Endothelial cell (in vitro differentiated cells): ENCODE results near the gene MYO19. TPM values are rescaled to one million over a fixed set of nuclear protein-coding genes. Genes with fewer than 3 reads are reported as not detected.
"Not testable (repeated sequence)": the region's sequence is repeated elsewhere in the genome, so short reads cannot be mapped to it uniquely, and the experiment has no call there.

Experiments used
- DNase-seq: peaks from one replicate; pipeline ENCODE4 v3.0.0; 2021; ENCODE audit warnings: low spot score
- H3K27ac Mint-ChIP-seq: one replicate; pipeline ENCODE4 v1.8.0; 2021; ENCODE audit warnings: mixed read lengths, inconsistent platforms; ENCODE audit not compliant: unreplicated experiment
- H3K27me3 Mint-ChIP-seq: one replicate; pipeline ENCODE4 v1.8.0; 2021; ENCODE audit warnings: mild to moderate bottlenecking, moderate library complexity, mixed read lengths, inconsistent platforms; ENCODE audit not compliant: unreplicated experiment
- H3K36me3 Mint-ChIP-seq: one replicate; pipeline ENCODE4 v1.8.0; 2021; ENCODE audit warnings: mild to moderate bottlenecking, low read depth, mixed read lengths, inconsistent platforms; ENCODE audit not compliant: unreplicated experiment
- H3K4me1 Mint-ChIP-seq: one replicate; pipeline ENCODE4 v1.8.0; 2021; ENCODE audit warnings: mild to moderate bottlenecking, mixed read lengths, inconsistent platforms; ENCODE audit not compliant: unreplicated experiment
- H3K4me3 Mint-ChIP-seq: one replicate; pipeline ENCODE4 v1.8.0; 2021; ENCODE audit warnings: mild to moderate bottlenecking, mixed read lengths, inconsistent platforms; ENCODE audit not compliant: unreplicated experiment
- H3K9me3 Mint-ChIP-seq: one replicate; pipeline ENCODE4 v1.8.0; 2021; ENCODE audit warnings: mixed read lengths, inconsistent platforms; ENCODE audit not compliant: unreplicated experiment
- total RNA-seq: library from RNA; stranded (reverse); fragmentation: NEBNext Ultra II Directional; extraction: Animal tissue kit (Norgen Biotek cat#: 25700); gene quantifications from one replicate; pipeline ENCODE4 v1.2.1, GENCODE V29; 2021; ENCODE audit not compliant: unreplicated experiment
- TF ChIP-seq, protein P1 (sequence below): fragments of 200-600 bp; sonication (generic); IDR thresholded peaks from one replicate; pipeline ENCODE4 v1.5.0; 2021; ENCODE audit warnings: antibody characterized with exemption; ENCODE audit not compliant: unreplicated experiment

Gene MYO19
- total RNA-seq, 1 donor from 2014 or later: 60.3 TPM

GRCh38 chr17:36486204-36487194 lies 48.2 kb downstream of the MYO19 start, which contains the start of gene ZNHIT3:
Gene ZNHIT3, plus strand, starts transcription at chr17:36486681. Its CDS starts 19 bp downstream, at chr17:36486700.
- peak within 1 kb of the TSS; percentile 96 for H3K27ac Mint-ChIP-seq

DNA sequence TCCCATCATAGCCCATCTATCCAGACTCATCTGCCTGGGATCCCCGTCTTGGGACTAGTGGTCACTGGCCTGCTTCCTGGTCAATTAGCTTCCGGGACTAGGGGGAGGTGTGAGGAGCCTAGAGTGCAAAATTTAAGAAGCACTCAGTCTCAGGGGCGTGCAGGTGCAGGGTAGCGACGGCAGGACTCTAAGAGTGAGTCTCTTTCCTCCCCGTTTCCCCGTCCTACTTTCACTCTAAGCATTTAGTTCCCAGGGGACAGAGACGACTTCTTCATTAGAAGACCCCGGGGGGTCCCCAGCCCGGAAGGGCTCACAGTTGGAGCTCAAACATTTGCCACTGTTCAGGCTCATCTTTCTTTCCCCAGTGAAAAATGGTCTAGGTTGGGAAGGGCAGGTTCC lies 48.9 kb downstream of the MYO19 start:
- no peaks in the 10 kb centered on the region for H3K9me3 Mint-ChIP-seq
- TF ChIP-seq, protein P1, sequence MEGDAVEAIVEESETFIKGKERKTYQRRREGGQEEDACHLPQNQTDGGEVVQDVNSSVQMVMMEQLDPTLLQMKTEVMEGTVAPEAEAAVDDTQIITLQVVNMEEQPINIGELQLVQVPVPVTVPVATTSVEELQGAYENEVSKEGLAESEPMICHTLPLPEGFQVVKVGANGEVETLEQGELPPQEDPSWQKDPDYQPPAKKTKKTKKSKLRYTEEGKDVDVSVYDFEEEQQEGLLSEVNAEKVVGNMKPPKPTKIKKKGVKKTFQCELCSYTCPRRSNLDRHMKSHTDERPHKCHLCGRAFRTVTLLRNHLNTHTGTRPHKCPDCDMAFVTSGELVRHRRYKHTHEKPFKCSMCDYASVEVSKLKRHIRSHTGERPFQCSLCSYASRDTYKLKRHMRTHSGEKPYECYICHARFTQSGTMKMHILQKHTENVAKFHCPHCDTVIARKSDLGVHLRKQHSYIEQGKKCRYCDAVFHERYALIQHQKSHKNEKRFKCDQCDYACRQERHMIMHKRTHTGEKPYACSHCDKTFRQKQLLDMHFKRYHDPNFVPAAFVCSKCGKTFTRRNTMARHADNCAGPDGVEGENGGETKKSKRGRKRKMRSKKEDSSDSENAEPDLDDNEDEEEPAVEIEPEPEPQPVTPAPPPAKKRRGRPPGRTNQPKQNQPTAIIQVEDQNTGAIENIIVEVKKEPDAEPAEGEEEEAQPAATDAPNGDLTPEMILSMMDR: no peak
- peak overlapping the region; percentile 100 for H3K4me3 Mint-ChIP-seq
- H3K36me3 Mint-ChIP-seq: peaks cover 12% of the 10 kb centered on the region
- H3K27ac Mint-ChIP-seq: peak overlapping the region; percentile 96
- peaks cover 25% of the 10 kb centered on the region for H3K4me1 Mint-ChIP-seq
- DNase-seq: no peak
- H3K27me3 Mint-ChIP-seq: peaks cover 9% of the 10 kb centered on the region

More at GRCh38 chr17:36486204-36487194, 48.2 kb downstream of the MYO19 start, which contains the start of gene ZNHIT3:
- peaks cover 25% of the 10 kb centered on the region for H3K4me1 Mint-ChIP-seq
- H3K27me3 Mint-ChIP-seq: peaks cover 9% of the 10 kb centered on the region
- TF ChIP-seq, protein P1: no peak
- H3K4me3 Mint-ChIP-seq: peak within 1 kb of the TSS; percentile 100
- peak; percentile 82 for DNase-seq
- peaks cover 12% of the 10 kb centered on the region for H3K36me3 Mint-ChIP-seq
- H3K9me3 Mint-ChIP-seq: no peaks in the 10 kb centered on the region

DNA sequence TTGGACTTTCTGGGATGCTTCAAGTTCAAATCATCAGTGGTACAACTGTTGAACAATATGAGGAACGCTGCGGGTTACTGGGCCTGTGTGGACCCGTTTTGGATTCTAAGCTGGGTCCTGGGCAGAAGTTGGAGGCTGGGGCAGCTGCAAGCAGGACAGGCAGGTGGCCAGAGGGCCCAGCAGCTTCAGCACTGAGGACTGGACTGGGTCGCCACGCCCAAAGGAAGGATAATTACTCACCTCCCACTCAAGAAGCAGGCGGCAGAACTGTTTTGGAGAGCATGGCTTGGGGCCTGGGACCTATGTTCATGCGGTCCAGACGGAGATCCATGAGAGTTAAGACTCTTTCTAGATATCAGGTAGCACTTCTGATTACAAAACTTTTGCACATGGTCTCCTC lies 49.6 kb downstream of the MYO19 start:
- TF ChIP-seq, protein P1: no peak
- DNase-seq: no peak
- peaks cover 12% of the 10 kb centered on the region for H3K36me3 Mint-ChIP-seq
- H3K4me3 Mint-ChIP-seq: no peak overlapping the region
- no peaks in the 10 kb centered on the region for H3K9me3 Mint-ChIP-seq
- peaks cover 9% of the 10 kb centered on the region for H3K27me3 Mint-ChIP-seq
- no peak overlapping the region for H3K27ac Mint-ChIP-seq
- H3K4me1 Mint-ChIP-seq: peaks cover 25% of the 10 kb centered on the region

- peaks cover 11% of the 10 kb centered on the region for H3K36me3 Mint-ChIP-seq
- H3K4me1 Mint-ChIP-seq: peaks cover 25% of the 10 kb centered on the region
- not testable (repeated sequence) for H3K4me3 Mint-ChIP-seq, H3K27ac Mint-ChIP-seq, H3K9me3 Mint-ChIP-seq, DNase-seq, H3K27me3 Mint-ChIP-seq
Observed at GRCh38 chr17:36484021-36484420, 50.6 kb downstream of the MYO19 start.

- peak; percentile 95 for DNase-seq
- H3K9me3 Mint-ChIP-seq: no peaks in the 10 kb centered on the region
- peaks cover 23% of the 10 kb centered on the region for H3K4me1 Mint-ChIP-seq
- no peak overlapping the region for H3K27ac Mint-ChIP-seq
- peaks cover 7% of the 10 kb centered on the region for H3K36me3 Mint-ChIP-seq
- TF ChIP-seq, protein P1: peak; percentile 84
- H3K27me3 Mint-ChIP-seq: peaks cover 9% of the 10 kb centered on the region
- H3K4me3 Mint-ChIP-seq: peak overlapping the region; percentile 37
Observed at GRCh38 chr17:36482611-36483504, 51.8 kb downstream of the MYO19 start.
